Central memory CD8-positive, alpha-beta T cell (primary cell): ENCODE measurements around the gene MDK.

Source experiments
- ATAC-seq: fragments of 150-1000 bp; cut with Tn5 transposase; replicated peaks from 2 replicates; pipeline ENCODE4 v1.10.0; 2022; ENCODE audit warnings: mild to moderate bottlenecking, moderate FRiP score, moderate number of reproducible peaks; ENCODE audit not compliant: poor library complexity, severe bottlenecking; ENCODE audit errors: extremely low read depth
- DNase-seq, 2 donors: peaks; one replicate each; pipeline ENCODE4 v3.0.0; 2021; ENCODE audit warnings: low spot score in 2 of 2
- H3K27ac Mint-ChIP-seq: one replicate; pipeline ENCODE4 v1.8.0; 2022; ENCODE audit warnings: low read depth, mild to moderate bottlenecking, moderate library complexity, mixed read lengths
- H3K27me3 Mint-ChIP-seq: one replicate; pipeline ENCODE4 v1.8.0; 2022; ENCODE audit warnings: mixed read lengths
- H3K36me3 Mint-ChIP-seq: one replicate; pipeline ENCODE4 v1.8.0; 2022; ENCODE audit warnings: mild to moderate bottlenecking, moderate library complexity, mixed read lengths; ENCODE audit not compliant: insufficient read depth
- H3K4me1 Mint-ChIP-seq: one replicate; pipeline ENCODE4 v1.8.0; 2022; ENCODE audit warnings: mixed read lengths
- H3K4me3 Mint-ChIP-seq: one replicate; pipeline ENCODE4 v1.8.0; 2022; ENCODE audit warnings: mild to moderate bottlenecking, moderate library complexity, mixed read lengths
- H3K9me3 Mint-ChIP-seq: one replicate; pipeline ENCODE4 v1.8.0; 2022; ENCODE audit warnings: mixed read lengths

MDK gene

DNA sequence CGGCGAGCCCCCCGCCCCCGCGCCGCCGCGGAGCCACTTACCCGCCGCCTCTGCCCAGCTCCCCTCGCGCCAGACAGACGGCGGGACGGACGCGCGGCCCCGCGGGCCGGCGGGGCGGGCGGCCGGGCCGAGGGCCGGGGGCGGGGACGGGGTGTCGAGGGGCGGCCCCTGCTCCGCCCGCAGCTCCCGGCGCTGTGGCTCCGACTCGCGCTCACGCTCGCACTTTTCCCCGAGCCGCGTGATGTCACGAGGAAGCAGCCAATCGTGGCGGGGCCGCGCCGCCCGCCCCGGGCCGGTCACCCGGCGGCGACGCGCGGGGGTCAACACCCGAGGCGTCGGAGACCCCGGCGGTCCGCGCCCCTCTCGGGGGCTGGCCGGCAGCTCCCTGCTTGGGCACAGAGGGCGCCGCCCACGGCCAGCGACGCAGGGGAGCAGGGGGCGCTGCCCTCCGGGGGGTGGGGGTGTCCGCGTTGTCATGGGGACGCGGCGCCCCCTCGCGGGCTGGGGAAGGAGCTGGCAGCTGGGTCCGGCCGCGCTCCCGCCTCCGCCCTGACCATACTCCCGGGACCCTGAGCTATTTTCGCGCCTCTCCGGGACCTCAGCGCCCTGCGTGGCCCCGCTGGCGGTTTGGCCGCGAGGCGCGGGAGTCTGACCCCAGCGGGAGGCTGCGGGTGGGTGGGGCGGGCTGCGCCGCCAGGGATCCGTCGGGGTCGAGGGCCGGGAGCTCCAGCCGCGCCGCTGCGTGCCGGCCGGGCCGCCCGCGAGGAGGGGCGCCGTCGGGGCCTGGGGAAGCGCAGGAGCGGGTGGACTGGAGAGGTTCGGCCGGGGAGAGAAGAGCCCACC, 10.3 kb downstream of the MDK start, which contains the start of gene CHRM4:
Gene CHRM4 (minus strand): TSS at position 199 of the 843 bp plus-strand sequence. CDS start 5,219 bp downstream, outside the sequence.
- H3K4me3 Mint-ChIP-seq: peak within 1 kb of the TSS; percentile 75
- DNase-seq (no peak), ATAC-seq (no peak)
- no peaks in the 10 kb centered on the region for H3K9me3 Mint-ChIP-seq
- peaks cover 15% of the 10 kb centered on the region for H3K36me3 Mint-ChIP-seq
- no peak within 1 kb of the TSS for H3K27ac Mint-ChIP-seq
- peaks cover 53% of the 10 kb centered on the region for H3K27me3 Mint-ChIP-seq
- peaks cover 28% of the 10 kb centered on the region for H3K4me1 Mint-ChIP-seq

DNA sequence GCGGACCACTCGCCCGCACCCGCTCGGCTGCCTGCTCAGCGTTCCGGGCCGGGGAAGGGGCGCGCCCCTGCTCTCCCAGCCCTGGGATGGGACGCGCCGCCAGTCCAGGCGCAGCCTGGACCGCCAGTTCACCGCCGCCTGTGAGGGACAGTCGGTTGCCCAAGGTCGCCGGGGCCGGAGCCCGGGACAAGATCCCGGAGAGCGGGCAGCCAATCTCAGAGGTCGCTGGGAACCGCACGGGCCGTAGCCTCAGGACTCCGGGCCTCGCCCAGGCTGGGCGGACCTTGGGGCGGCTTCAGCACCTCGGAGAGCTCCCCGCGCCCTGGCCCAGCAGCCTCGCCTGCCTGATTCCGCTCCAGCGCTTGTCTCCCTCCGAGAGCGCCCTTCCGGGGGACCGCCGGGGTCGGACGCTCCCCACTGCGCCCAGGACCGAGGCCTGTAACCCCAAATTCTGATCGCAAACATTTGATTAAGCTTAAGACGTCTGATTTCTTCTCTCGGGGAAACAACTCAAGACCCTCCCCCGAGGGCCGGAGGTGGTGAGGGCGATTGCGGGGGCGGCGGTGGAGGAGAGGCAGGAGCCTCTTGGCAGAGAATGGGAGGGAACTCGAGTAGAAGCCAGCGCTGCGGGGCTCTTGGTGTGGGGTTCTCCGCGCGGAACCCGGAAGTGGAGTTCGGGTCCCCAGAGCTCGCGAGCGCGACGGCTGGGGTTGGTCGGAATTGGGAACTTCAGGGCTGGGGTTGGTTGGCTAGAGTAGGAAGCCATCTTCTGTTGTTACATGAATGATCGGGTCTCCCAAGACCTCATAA, 11.2 kb downstream of the MDK start:
- peaks cover 23% of the 10 kb centered on the region for H3K4me1 Mint-ChIP-seq
- peak; percentile 64 to 71 for DNase-seq
- no peak overlapping the region for H3K27ac Mint-ChIP-seq
- peak; percentile 72 for ATAC-seq
- no peaks in the 10 kb centered on the region for H3K9me3 Mint-ChIP-seq
- peak overlapping the region; percentile 75 for H3K4me3 Mint-ChIP-seq
- H3K36me3 Mint-ChIP-seq: peaks cover 15% of the 10 kb centered on the region
- H3K27me3 Mint-ChIP-seq: peaks cover 45% of the 10 kb centered on the region

GRCh38 chr11:46393231-46393616, 11.8 kb downstream of the MDK start:
- peaks cover 39% of the 10 kb centered on the region for H3K27me3 Mint-ChIP-seq

DNA sequence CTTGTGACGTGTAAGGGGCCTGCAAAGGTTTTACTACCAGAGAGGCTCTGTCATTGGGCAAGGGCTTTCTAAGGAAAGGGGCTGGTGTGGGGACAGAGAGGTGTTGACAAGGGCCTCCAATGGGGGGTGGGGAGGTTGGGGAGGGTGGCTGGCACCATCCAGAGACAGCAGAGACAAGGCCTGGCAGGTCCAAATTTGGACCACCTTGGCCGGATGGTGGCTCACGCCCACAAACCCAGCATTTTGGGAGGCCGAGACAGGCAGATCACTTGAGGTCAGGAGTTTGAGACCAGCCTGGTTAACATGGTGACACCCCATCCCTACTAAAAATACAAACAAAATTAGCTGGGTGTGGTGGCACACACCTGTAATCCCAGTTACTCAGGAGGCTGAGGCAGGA, 12.3 kb downstream of the MDK start:
- H3K27me3 Mint-ChIP-seq: peaks cover 34% of the 10 kb centered on the region

More at GRCh38 chr11:46393231-46393616, 11.8 kb downstream of the MDK start:
- Mint-ChIP-seq H3K4me3 (peak overlapping the region; percentile 75), H3K36me3 (peaks cover 14% of the 10 kb centered on the region), H3K4me1 (peaks cover 17% of the 10 kb centered on the region), H3K27ac (no peak overlapping the region), H3K9me3 (no peaks in the 10 kb centered on the region)
- DNase-seq (no peak), ATAC-seq (no peak)

DNA sequence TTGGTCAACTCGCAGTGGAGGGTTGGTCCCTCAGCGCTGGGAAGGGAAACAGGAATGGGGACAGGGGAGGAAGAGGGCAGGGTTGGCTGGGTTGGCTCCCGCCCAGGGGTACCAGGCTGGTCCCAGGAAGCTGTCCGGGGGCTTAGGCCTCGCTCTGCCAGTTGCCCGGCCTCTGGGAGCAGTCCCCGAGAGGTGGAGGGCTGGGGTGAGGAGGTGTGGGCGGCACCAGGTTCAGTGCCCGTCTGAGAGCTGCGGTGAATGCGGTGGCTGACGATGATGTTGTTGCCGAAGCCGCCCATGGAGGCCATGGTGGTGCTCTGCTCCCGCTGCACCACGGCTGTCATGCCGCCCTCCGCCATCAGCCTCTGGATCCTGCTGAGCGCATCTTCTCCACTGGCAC, 16.1 kb downstream of the MDK start:
- H3K4me1 Mint-ChIP-seq: peaks cover 12% of the 10 kb centered on the region
- H3K27me3 Mint-ChIP-seq: peaks cover 7% of the 10 kb centered on the region
- ATAC-seq: no peak

More for the DNA sequence above, 12.3 kb downstream of the MDK start:
- peaks cover 13% of the 10 kb centered on the region for H3K4me1 Mint-ChIP-seq
- H3K36me3 Mint-ChIP-seq: peaks cover 14% of the 10 kb centered on the region
- ATAC-seq (no peak), DNase-seq (no peak)
- no peaks in the 10 kb centered on the region for H3K9me3 Mint-ChIP-seq
- H3K27ac Mint-ChIP-seq: no peak overlapping the region
- H3K4me3 Mint-ChIP-seq: no peak overlapping the region

DNA sequence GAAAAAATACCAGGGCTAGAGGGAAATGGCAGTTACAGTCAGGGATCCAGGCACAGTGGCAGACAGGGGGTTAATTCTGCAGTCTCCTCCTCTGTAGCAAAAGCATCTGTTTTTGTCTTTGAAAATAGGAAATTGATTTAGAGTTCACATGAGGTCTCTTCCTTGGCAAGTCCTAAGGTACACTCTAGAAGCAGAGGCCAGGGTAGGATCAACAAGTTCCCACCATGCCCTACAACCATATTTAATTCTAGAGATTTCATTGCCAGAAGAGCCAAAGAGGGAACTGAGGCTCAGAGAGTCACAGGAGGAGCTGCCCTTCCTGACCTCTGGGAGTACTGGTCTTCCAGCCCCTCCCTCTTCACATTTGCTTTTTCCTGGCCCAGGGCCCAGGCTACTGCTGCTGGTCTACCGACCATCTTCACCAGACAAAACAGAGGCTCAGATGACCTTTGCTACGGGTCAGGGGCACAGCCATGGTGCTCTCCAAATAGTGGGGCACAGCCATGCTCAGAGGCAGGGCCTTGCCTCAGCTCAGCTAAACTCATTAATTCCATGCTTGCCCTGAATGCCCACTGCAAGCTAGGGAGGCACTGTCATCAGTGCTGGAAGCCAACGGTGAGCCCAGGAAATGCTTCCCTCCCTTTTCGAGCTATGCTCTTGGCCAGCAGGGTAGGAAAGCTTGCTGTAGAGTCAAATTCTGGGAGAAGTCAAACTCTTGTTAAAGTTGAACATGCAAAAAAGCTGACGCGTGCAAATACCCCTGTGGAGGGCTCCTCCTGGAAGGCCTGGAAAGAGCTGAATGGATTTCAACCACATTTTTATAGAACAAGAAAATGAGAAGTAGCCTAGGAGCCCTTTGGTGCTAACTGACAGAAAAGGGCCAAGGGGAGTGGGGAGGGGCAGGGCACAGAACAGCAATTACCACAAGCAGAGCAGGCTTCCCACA, 21.8 kb downstream of the MDK start:
- Mint-ChIP-seq H3K36me3 (peaks cover 29% of the 10 kb centered on the region), H3K4me1 (peaks cover 9% of the 10 kb centered on the region), H3K27ac (no peak overlapping the region), H3K27me3 (no peaks in the 10 kb centered on the region), H3K4me3 (no peak overlapping the region), H3K9me3 (no peaks in the 10 kb centered on the region)
- ATAC-seq (no peak), DNase-seq (no peak)

More for the DNA sequence above, 16.1 kb downstream of the MDK start:
- DNase-seq: no peak
- H3K27ac Mint-ChIP-seq: no peak overlapping the region
- no peak overlapping the region for H3K4me3 Mint-ChIP-seq
- H3K36me3 Mint-ChIP-seq: peaks cover 16% of the 10 kb centered on the region
- H3K9me3 Mint-ChIP-seq: no peaks in the 10 kb centered on the region

DNA sequence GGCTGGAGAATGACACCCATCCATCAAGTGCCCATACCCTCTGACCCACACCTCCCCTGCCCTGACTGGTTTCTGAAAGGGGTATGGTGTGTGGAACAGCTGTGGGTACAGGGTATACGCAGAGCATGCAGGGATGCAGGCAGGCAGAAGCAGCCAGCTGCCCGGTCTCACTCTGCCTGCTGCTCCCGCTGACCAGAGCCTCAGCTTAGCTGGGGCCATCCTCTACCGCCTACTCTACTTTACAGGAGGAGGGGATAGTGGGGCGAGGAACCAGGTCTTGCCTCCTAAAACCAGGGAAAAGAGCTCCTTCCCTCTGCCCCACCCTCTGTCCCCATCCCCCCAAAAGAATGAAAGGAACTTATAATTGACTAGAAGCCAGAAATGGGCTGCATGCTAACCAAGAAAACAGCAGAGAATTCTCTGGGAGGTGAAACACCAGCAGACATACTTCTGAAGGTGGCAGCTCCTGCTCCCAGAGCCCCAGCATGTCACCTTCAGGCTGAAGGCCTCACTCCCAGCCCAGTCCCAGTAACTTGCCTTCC, 23.1 kb downstream of the MDK start:
- Mint-ChIP-seq H3K27ac (no peak overlapping the region), H3K36me3 (peaks cover 31% of the 10 kb centered on the region), H3K27me3 (no peaks in the 10 kb centered on the region), H3K9me3 (no peaks in the 10 kb centered on the region), H3K4me1 (peaks cover 9% of the 10 kb centered on the region), H3K4me3 (no peak overlapping the region)
- ATAC-seq (no peak), DNase-seq (no peak)

GRCh38 chr11:46407635-46408034, 26.2 kb downstream of the MDK start:
- Mint-ChIP-seq H3K4me1 (peaks cover 4% of the 10 kb centered on the region), H3K4me3 (no peak overlapping the region), H3K36me3 (peaks cover 39% of the 10 kb centered on the region), H3K9me3 (no peaks in the 10 kb centered on the region), H3K27me3 (no peaks in the 10 kb centered on the region), H3K27ac (no peak overlapping the region)
- ATAC-seq: no peak
- no peak for DNase-seq

GRCh38 chr11:46408407-46408986, 27.0 kb downstream of the MDK start:
- no peak for ATAC-seq
- Mint-ChIP-seq H3K4me1 (peaks cover 4% of the 10 kb centered on the region), H3K27me3 (no peaks in the 10 kb centered on the region), H3K36me3 (peaks cover 37% of the 10 kb centered on the region), H3K4me3 (no peak overlapping the region), H3K9me3 (no peaks in the 10 kb centered on the region), H3K27ac (no peak overlapping the region)
- no peak for DNase-seq

DNA sequence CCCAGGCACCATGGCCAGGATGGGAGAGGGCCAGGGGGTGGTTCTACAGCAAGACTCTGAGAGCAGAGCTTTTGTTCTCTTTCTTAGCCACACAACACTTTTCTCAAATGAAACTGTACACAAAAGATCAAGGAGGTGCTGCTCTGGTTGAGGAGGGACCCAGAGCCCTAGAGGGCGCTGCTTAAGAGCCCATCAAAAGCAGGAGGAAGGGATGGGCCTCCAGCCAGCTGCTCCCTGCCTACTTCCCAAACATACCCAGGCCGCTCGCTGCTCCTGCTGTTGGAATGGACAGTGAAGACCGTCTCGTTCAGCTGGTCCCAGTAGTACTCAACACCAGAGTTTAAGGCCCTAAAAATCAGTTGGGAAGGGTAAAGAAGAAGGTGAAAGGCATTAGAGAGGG, 28.6 kb downstream of the MDK start:
- H3K27me3 Mint-ChIP-seq: no peaks in the 10 kb centered on the region
- H3K4me3 Mint-ChIP-seq: no peak overlapping the region
- H3K9me3 Mint-ChIP-seq: no peaks in the 10 kb centered on the region
- H3K36me3 Mint-ChIP-seq: peaks cover 30% of the 10 kb centered on the region
- H3K4me1 Mint-ChIP-seq: peaks cover 11% of the 10 kb centered on the region
- no peak overlapping the region for H3K27ac Mint-ChIP-seq
- DNase-seq (no peak), ATAC-seq (no peak)

- Mint-ChIP-seq H3K9me3 (no peaks in the 10 kb centered on the region), H3K27me3 (no peaks in the 10 kb centered on the region), H3K27ac (peak overlapping the region; percentile 68), H3K4me3 (no peak overlapping the region), H3K4me1 (peaks cover 12% of the 10 kb centered on the region), H3K36me3 (peaks cover 33% of the 10 kb centered on the region)
- peak; percentile 24 for ATAC-seq
- DNase-seq: no peak
Observed at GRCh38 chr11:46413760-46414465, 32.4 kb downstream of the MDK start.
